Muscle layer of colon (tissue), 2 donors: ENCODE measurements around the gene NOXRED1.
A peak's percentile ranks its signal among the peaks of the same experiment; 100 is the strongest.

Experiments
- H3K27ac ChIP-seq: one replicate; pipeline ENCODE4 v1.7.0; 2013; ENCODE audit warnings: low read depth, mild to moderate bottlenecking, low read length, moderate library complexity
- H3K27me3 ChIP-seq, 2 donors: one replicate each; pipeline ENCODE4 v1.7.0; 2013; ENCODE audit warnings: low read length in 2 of 2, mild to moderate bottlenecking in 2 of 2; ENCODE audit not compliant: insufficient read depth in 2 of 2, control insufficient read depth in 1 of 2
- H3K36me3 ChIP-seq: one replicate; pipeline ENCODE4 v1.7.0; 2013; ENCODE audit warnings: mild to moderate bottlenecking, low read length; ENCODE audit not compliant: insufficient read depth
- H3K4me1 ChIP-seq: one replicate; pipeline ENCODE4 v1.7.0; 2013; ENCODE audit warnings: mild to moderate bottlenecking, low read length; ENCODE audit not compliant: insufficient read depth
- H3K4me3 ChIP-seq, 2 donors: one replicate each; pipeline ENCODE4 v1.7.0; 2013; ENCODE audit warnings: low read length in 2 of 2, low read depth in 1 of 2, mild to moderate bottlenecking in 1 of 2, moderate library complexity in 1 of 2
- H3K9ac ChIP-seq: one replicate; pipeline ENCODE4 v1.7.0; 2013; ENCODE audit warnings: low read length
- H3K9me3 ChIP-seq: one replicate; pipeline ENCODE4 v1.7.0; 2013; ENCODE audit warnings: mild to moderate bottlenecking, low read length
- donor health status: abdominal sarcoma.
- donor health status: Adenocarcinoma of cecum.

Gene NOXRED1

GRCh38 chr14:77406718-77407117 is 16.6 kb downstream of the NOXRED1 start:
- H3K36me3 ChIP-seq: no peaks in the 10 kb centered on the region
- H3K9me3 ChIP-seq: no peaks in the 10 kb centered on the region
- H3K27ac ChIP-seq: no peak overlapping the region
- no peaks in the 10 kb centered on the region for H3K27me3 ChIP-seq
- no peaks in the 10 kb centered on the region for H3K4me1 ChIP-seq
- no peak overlapping the region for H3K9ac ChIP-seq
- no peak overlapping the region for H3K4me3 ChIP-seq

DNA sequence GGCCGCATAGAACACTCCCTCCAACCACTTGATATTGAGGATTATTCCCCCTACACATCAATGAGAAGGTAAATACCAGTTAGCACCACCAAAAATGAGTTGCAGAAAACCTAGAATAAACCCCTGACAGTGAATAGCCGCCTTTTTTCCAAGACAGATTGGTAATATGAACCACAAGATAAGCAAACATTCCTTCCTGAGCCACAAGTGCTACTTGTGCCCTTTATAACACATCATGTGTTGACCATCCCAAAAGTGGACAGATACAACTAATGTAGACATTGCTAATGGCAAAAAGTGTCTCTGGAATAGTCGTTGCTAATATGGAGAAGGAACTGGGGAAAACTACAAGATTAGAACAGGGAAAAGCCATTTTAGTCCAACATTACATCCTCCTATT is 17.2 kb downstream of the NOXRED1 start:
- no peaks in the 10 kb centered on the region for H3K27me3 ChIP-seq
- no peak overlapping the region for H3K9ac ChIP-seq
- H3K36me3 ChIP-seq: no peaks in the 10 kb centered on the region
- H3K27ac ChIP-seq: no peak overlapping the region
- no peaks in the 10 kb centered on the region for H3K9me3 ChIP-seq
- no peaks in the 10 kb centered on the region for H3K4me1 ChIP-seq
- H3K4me3 ChIP-seq: no peak overlapping the region

- H3K27me3 ChIP-seq: no peaks in the 10 kb centered on the region
- H3K9ac ChIP-seq: no peak overlapping the region
- H3K27ac ChIP-seq: no peak overlapping the region
- H3K4me3 ChIP-seq: no peak overlapping the region
- H3K4me1 ChIP-seq: no peaks in the 10 kb centered on the region
- no peaks in the 10 kb centered on the region for H3K36me3 ChIP-seq
- H3K9me3 ChIP-seq: no peaks in the 10 kb centered on the region
Measured at GRCh38 chr14:77403768-77404167, 19.6 kb downstream of the NOXRED1 start.

GRCh38 chr14:77400216-77400615 is 23.1 kb downstream of the NOXRED1 start:
- Histone ChIP-seq H3K9me3 (no peaks in the 10 kb centered on the region), H3K27me3 (no peaks in the 10 kb centered on the region), H3K36me3 (no peaks in the 10 kb centered on the region)

DNA sequence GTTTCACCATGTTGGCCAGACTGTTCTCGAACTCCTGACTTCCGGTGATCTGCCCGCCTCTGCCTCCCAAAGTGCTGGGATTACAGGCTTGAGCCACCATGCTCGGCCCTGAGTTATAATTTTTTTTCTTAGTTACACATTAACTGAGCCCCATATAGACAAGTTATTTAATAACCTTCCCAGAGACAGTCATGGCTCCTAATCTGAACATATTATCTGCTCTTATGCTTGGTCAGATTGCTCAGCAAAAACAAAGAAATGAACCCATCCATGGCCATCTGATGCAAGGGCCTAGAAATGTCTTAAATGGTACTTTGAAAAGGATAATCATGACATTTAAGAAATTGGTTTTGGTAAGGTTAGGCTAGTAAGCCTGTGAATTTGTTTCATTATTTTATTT is 33.1 kb downstream of the NOXRED1 start:
- Histone ChIP-seq H3K36me3 (no peaks in the 10 kb centered on the region), H3K27me3 (no peaks in the 10 kb centered on the region), H3K4me1 (no peaks in the 10 kb centered on the region), H3K9ac (no peak overlapping the region), H3K27ac (no peak overlapping the region), H3K4me3 (no peak overlapping the region), H3K9me3 (no peaks in the 10 kb centered on the region)

More at GRCh38 chr14:77400216-77400615, 23.1 kb downstream of the NOXRED1 start:
- Histone ChIP-seq H3K4me1 (no peaks in the 10 kb centered on the region), H3K9ac (no peak overlapping the region), H3K4me3 (no peak overlapping the region), H3K27ac (no peak overlapping the region)

DNA sequence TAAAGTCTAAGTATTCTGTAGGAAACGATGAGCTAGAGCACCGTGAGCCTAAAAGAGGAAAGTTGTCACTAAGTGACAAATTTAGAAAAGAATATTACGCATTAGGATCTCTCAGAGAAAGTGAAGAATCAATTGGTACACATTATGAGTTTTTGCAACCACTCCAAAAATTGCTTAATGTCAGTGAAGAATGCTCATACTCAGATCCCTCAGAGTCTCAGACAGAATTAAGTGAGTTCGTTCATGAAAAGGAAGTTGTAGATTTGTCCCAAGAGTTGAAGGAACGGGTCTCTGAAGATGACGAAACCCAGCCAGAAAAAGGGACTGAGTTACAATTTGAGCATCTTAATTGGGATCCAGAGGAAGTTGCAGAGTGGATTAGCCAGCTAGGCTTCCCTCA is 44.6 kb downstream of the NOXRED1 start:
- no peaks in the 10 kb centered on the region for H3K9me3 ChIP-seq
- H3K27me3 ChIP-seq: no peaks in the 10 kb centered on the region
- H3K9ac ChIP-seq: no peak overlapping the region
- no peak overlapping the region for H3K27ac ChIP-seq
- no peaks in the 10 kb centered on the region for H3K36me3 ChIP-seq
- peaks cover 12% of the 10 kb centered on the region for H3K4me1 ChIP-seq
- no peak overlapping the region for H3K4me3 ChIP-seq

DNA sequence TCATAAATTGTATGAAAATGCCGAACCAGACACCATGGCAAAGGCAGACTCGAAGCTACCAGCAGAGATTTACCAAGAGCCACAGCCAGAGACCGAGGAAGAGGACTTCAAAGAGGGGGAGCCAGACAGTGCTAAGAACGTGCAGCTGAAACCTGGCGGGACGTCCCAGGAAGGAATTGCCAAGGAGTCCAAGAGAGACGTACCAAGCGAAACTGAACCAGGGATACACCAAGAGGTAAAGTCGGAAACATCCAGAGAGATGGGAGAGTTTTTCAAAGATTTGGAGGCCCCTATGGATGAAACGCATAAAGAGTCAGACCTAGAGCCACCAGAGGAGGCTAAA is 45.9 kb downstream of the NOXRED1 start:
- Histone ChIP-seq H3K27ac (peak overlapping the region; percentile 91), H3K9ac (no peak overlapping the region), H3K4me1 (peaks cover 12% of the 10 kb centered on the region), H3K4me3 (peak overlapping the region; percentile 84 to 94), H3K36me3 (no peaks in the 10 kb centered on the region), H3K9me3 (no peaks in the 10 kb centered on the region), H3K27me3 (no peaks in the 10 kb centered on the region)

- no peaks in the 10 kb centered on the region for H3K36me3 ChIP-seq
- H3K27me3 ChIP-seq: no peaks in the 10 kb centered on the region
- peak within 1 kb of the TSS; percentile 91 for H3K27ac ChIP-seq
- H3K9me3 ChIP-seq: no peaks in the 10 kb centered on the region
- H3K4me1 ChIP-seq: peaks cover 12% of the 10 kb centered on the region
- peak within 1 kb of the TSS; percentile 84 to 94 for H3K4me3 ChIP-seq
- H3K9ac ChIP-seq: peak within 1 kb of the TSS; percentile 8
Measured at GRCh38 chr14:77376771-77377501, 46.4 kb downstream of the NOXRED1 start, which contains the start of the genes SAMD15 and TMED8. Gene SAMD15 (plus strand): TSS chr14:77377379. CDS start chr14:77377419, 40 bp downstream. Gene TMED8 (minus strand): TSS chr14:77377094. CDS start chr14:77377053, 41 bp downstream.

DNA sequence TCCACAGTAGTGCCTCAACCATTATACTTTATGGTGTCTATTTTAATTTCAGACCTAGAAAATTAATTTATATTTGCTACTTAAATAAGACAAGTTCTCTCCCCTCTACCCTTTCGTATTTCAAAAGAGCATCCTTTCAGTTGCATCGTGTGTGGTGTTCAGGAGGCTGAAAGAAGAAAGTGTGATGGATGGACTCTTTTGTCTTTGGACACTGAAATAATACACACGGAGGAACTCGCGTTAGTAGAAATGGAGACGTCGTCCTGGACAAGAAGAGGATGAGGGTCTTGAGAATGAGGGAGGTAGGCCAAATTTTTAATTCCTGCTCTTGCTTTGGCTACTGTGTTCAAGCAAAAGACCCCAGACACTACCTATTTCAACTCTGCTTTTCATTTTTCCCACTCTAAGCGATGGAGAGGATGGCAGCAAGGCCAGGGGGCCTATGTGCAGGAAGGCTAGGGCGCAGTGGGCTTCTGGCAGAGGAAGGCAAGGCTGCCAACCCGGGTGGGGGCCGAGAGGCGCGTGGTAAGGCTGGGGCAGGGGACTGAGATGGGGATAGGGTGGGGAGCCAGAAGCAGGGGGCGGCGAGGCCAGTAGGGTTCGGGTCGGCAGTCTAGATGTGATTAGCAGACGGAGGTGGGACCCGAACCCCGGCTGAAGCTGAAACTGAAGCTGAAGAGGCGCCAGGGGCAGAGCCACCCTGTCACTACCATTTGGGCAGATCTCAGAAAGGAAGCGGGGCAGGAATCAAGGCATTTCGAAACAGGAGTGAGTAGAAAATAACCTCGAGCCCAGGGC is 47.2 kb downstream of the NOXRED1 start:
- Histone ChIP-seq H3K27ac (peak overlapping the region; percentile 91), H3K36me3 (no peaks in the 10 kb centered on the region), H3K4me1 (peaks cover 12% of the 10 kb centered on the region), H3K9me3 (no peaks in the 10 kb centered on the region), H3K9ac (peak overlapping the region; percentile 8), H3K27me3 (no peaks in the 10 kb centered on the region), H3K4me3 (peak overlapping the region; percentile 84 to 94)

DNA sequence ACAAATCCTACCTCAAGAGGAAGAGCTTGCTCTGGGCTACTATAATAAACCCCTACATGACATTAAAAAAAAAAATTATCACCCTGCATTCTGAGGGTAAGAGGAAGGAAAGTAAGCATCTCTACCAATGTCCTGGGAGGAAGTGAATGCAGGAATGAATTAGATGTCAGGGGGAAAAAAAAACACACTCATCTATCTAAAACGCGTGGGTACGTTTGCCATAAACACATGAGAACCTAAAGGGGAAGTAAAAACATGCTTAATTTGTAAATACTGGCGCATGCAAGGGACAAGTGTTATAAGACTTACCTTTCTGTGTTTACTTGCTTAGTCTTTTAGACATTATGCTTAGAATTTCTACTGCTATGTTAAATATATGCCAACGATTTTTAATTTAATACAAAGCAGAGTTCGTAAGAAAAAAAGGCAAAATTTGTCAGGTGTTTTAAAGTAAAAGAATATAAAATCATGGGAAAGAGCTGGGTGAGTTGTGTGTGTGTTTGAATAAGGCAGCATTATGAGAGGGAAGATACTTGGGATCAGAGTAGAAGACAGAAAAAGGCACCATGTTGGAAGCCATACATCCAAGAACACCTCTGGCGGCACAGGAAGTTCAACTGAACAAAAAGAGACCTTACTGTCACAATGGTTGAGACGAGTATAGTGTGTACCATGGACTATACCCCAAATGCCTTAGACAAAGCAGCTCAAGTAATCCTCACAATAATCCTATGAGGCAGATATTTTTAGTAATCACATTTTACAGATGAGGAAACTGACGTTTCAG is 48.0 kb downstream of the NOXRED1 start:
- H3K9me3 ChIP-seq: no peaks in the 10 kb centered on the region
- peak overlapping the region in 1 of 2 donors; percentile 84 for H3K4me3 ChIP-seq
- H3K4me1 ChIP-seq: peaks cover 12% of the 10 kb centered on the region
- no peak overlapping the region for H3K27ac ChIP-seq
- no peaks in the 10 kb centered on the region for H3K27me3 ChIP-seq
- no peaks in the 10 kb centered on the region for H3K36me3 ChIP-seq
- H3K9ac ChIP-seq: no peak overlapping the region

- peaks cover 7% of the 10 kb centered on the region for H3K4me1 ChIP-seq
- H3K27me3 ChIP-seq: no peaks in the 10 kb centered on the region
- H3K36me3 ChIP-seq: no peaks in the 10 kb centered on the region
- no peak overlapping the region for H3K27ac ChIP-seq
- no peaks in the 10 kb centered on the region for H3K9me3 ChIP-seq
- no peak overlapping the region for H3K4me3 ChIP-seq
- no peak overlapping the region for H3K9ac ChIP-seq
Measured at GRCh38 chr14:77372304-77372841, 51.0 kb downstream of the NOXRED1 start.
